IMR-90 (cell line): ENCODE results near the gene MASP2. TPM values are rescaled to one million over a fixed set of nuclear protein-coding genes. Genes with fewer than 3 reads are reported as not detected.

Experiments
- ATAC-seq: fragments of 200-7000 bp; cut with Tn5 transposase; 2 replicates; pipeline ENCODE4 v1.9.1; 2020; ENCODE audit warnings: low read depth, mild to moderate bottlenecking, moderate library complexity
- BruUV-seq: library from RNA; stranded (reverse); fragments of 400-500 nt; replicated peaks from 2 replicates; lab custom pipeline; 2021; lab: Mats Ljungman, UMichigan
- CTCF ChIA-PET: fragments of 300-600 bp; formaldehyde crosslinking; extraction: SDS; loops from one replicate; lab custom pipeline; 2021; ENCODE audit warnings: antibody characterized with exemption; lab: Yijun Ruan, JAX
- POLR2A ChIA-PET: fragments of 300-600 bp; sonication (Branson Sonifier 250); formaldehyde crosslinking; loops from one replicate; lab custom pipeline; 2022; ENCODE audit warnings: antibody characterized with exemption; ENCODE audit not compliant: unreplicated experiment; lab: Charles Lee
- DNase-seq: peaks from one replicate; pipeline ENCODE4 v3.0.0; 2013
- H2AFZ ChIP-seq: replicated peaks from 2 replicates; pipeline ENCODE3; 2013; ENCODE audit warnings: low read length, mild to moderate bottlenecking; ENCODE audit not compliant: poor library complexity
- H2AK5ac ChIP-seq: 2 replicates; pipeline ENCODE4 v1.6.1; 2013; ENCODE audit warnings: low read depth, low read length, inconsistent platforms
- H2AK9ac ChIP-seq: replicated peaks from 2 replicates; pipeline ENCODE3; 2013; ENCODE audit warnings: mild to moderate bottlenecking, low read depth, low read length, moderate library complexity; ENCODE audit not compliant: poor library complexity
- H2BK120ac ChIP-seq: 2 replicates; pipeline ENCODE4 v1.6.1; 2013; ENCODE audit warnings: low read depth, low read length, inconsistent platforms
- H2BK15ac ChIP-seq: 3 replicates; pipeline ENCODE4 v1.6.1; 2013; ENCODE audit warnings: low read depth, low read length, inconsistent platforms
- H2BK20ac ChIP-seq: 2 replicates; pipeline ENCODE4 v1.6.1; 2013; ENCODE audit warnings: low read depth, mild to moderate bottlenecking, inconsistent platforms, low read length, moderate library complexity
- H2BK5ac ChIP-seq: 2 replicates; pipeline ENCODE4 v1.6.1; 2013; ENCODE audit warnings: mild to moderate bottlenecking, low read depth, low read length, inconsistent platforms; ENCODE audit not compliant: poor library complexity, severe bottlenecking
- H3K14ac ChIP-seq: replicated peaks from 2 replicates; pipeline ENCODE4 v1.6.1; 2013; ENCODE audit warnings: low read depth, low read length, inconsistent platforms
- H3K18ac ChIP-seq: 2 replicates; pipeline ENCODE4 v1.6.1; 2013; ENCODE audit warnings: low read depth, low read length, control low read depth
- H3K23ac ChIP-seq: 2 replicates; pipeline ENCODE4 v1.6.1; 2013; ENCODE audit warnings: low read depth, low read length, inconsistent platforms
- H3K27ac ChIP-seq: 2 replicates; pipeline ENCODE4 v1.5.1; 2013; ENCODE audit warnings: mild to moderate bottlenecking, control low read depth, low read length; ENCODE audit not compliant: insufficient read depth
- H3K27me3 ChIP-seq: 2 replicates; pipeline ENCODE4 v1.6.1; 2013; ENCODE audit warnings: low read length; ENCODE audit not compliant: control insufficient read depth, insufficient read depth
- H3K36me3 ChIP-seq: 2 replicates; pipeline ENCODE4 v1.6.1; 2013; ENCODE audit warnings: low read length, mixed read lengths; ENCODE audit not compliant: control insufficient read depth, insufficient read depth
- H3K4ac ChIP-seq: 2 replicates; pipeline ENCODE4 v1.6.1; 2013; ENCODE audit warnings: low read depth, low read length, inconsistent platforms
- H3K4me1 ChIP-seq: 2 replicates; pipeline ENCODE4 v1.6.1; 2013; ENCODE audit warnings: low read length, mixed read lengths; ENCODE audit not compliant: control insufficient read depth, insufficient read depth
- H3K4me2 ChIP-seq: 2 replicates; pipeline ENCODE4 v1.6.1; 2013; ENCODE audit warnings: low read depth, mild to moderate bottlenecking, control low read depth, low read length, moderate library complexity
- H3K4me3 ChIP-seq: 2 replicates; pipeline ENCODE4 v1.5.1; 2013; ENCODE audit warnings: low read depth, mild to moderate bottlenecking, control low read depth, low read length, moderate library complexity; ENCODE audit not compliant: insufficient read depth
- H3K56ac ChIP-seq: 2 replicates; pipeline ENCODE4 v1.6.1; 2013; ENCODE audit warnings: low read length, inconsistent platforms; ENCODE audit not compliant: insufficient read depth; ENCODE audit errors: extremely low read depth
- H3K79me1 ChIP-seq, 2 experiments: 2 replicates each; pipeline ENCODE4 v1.6.1; 2013; ENCODE audit warnings: low read length in 2 of 2, inconsistent platforms in 1 of 2, low read depth in 1 of 2
- H3K9ac ChIP-seq: 2 replicates; pipeline ENCODE4 v1.6.1; 2013; ENCODE audit warnings: low read depth, low read length, control low read depth
- H3K9me1 ChIP-seq: 2 replicates; pipeline ENCODE4 v1.6.1; 2013; ENCODE audit warnings: low read length, inconsistent platforms; ENCODE audit not compliant: insufficient read depth
- H3K9me3 ChIP-seq: 2 replicates; pipeline ENCODE4 v1.6.1; 2013; ENCODE audit warnings: low read length; ENCODE audit not compliant: control insufficient read depth, insufficient read depth
- H4K20me1 ChIP-seq: 2 replicates; pipeline ENCODE4 v1.6.1; 2013; ENCODE audit warnings: low read length, inconsistent platforms; ENCODE audit not compliant: insufficient read depth
- H4K5ac ChIP-seq: 2 replicates; pipeline ENCODE4 v1.6.1; 2013; ENCODE audit warnings: mild to moderate bottlenecking, low read depth, low read length, control low read depth
- H4K8ac ChIP-seq, 2 experiments: 2 replicates each; pipeline ENCODE4 v1.6.1; 2013; ENCODE audit warnings: low read depth in 2 of 2, low read length in 2 of 2, control low read depth in 1 of 2, inconsistent platforms in 1 of 2
- H4K91ac ChIP-seq: 2 replicates; pipeline ENCODE4 v1.6.1; 2013; ENCODE audit warnings: low read depth, low read length, inconsistent platforms; ENCODE audit not compliant: insufficient read depth
- BHLHE40 ChIP-seq: fragments of 150-350 bp; IDR thresholded peaks from 2 replicates; pipeline ENCODE4 v1.6.1; 2016; ENCODE audit warnings: mild to moderate bottlenecking, low read depth, low read length
- CEBPB ChIP-seq: IDR thresholded peaks from 2 replicates; pipeline ENCODE4 v1.6.1; 2012; ENCODE audit warnings: low read depth, low read length, improper control_type of control experiment
- CHD1 ChIP-seq: IDR thresholded peaks from 2 replicates; pipeline ENCODE4 v1.6.1; 2012; ENCODE audit warnings: low read depth, low read length, improper control_type of control experiment
- ELK1 ChIP-seq: fragments of 150-350 bp; IDR thresholded peaks from 2 replicates; pipeline ENCODE4 v1.6.1; 2016; ENCODE audit warnings: low read depth, mild to moderate bottlenecking, low read length, moderate library complexity, borderline replicate concordance
- FOS ChIP-seq: fragments of 150-350 bp; IDR thresholded peaks from 2 replicates; pipeline ENCODE4 v1.6.1; 2016; ENCODE audit warnings: low read depth, low read length
- MAFK ChIP-seq: IDR thresholded peaks from 2 replicates; pipeline ENCODE4 v1.6.1; 2012; ENCODE audit warnings: low read depth, low read length, improper control_type of control experiment
- MAZ ChIP-seq: IDR thresholded peaks from 2 replicates; pipeline ENCODE4 v1.6.1; 2012; ENCODE audit warnings: low read depth, mild to moderate bottlenecking, low read length, improper control_type of control experiment, moderate library complexity, borderline replicate concordance
- MXI1 ChIP-seq: IDR thresholded peaks from 2 replicates; pipeline ENCODE4 v1.6.1; 2012; ENCODE audit warnings: low read depth, mild to moderate bottlenecking, low read length, moderate library complexity, borderline replicate concordance
- NFE2L2 ChIP-seq: fragments of 150-350 bp; IDR thresholded peaks from 2 replicates; pipeline ENCODE4 v1.6.1; 2016; ENCODE audit warnings: low read depth, mild to moderate bottlenecking, low read length
- POLR2A ChIP-seq: IDR thresholded peaks from 2 replicates; pipeline ENCODE4 v1.6.1; 2012; ENCODE audit warnings: mild to moderate bottlenecking, low read depth, low read length
- RAD21 ChIP-seq: IDR thresholded peaks from 2 replicates; pipeline ENCODE4 v1.6.1; 2012; ENCODE audit warnings: low read length, improper control_type of control experiment
- RCOR1 ChIP-seq: IDR thresholded peaks from 2 replicates; pipeline ENCODE4 v1.6.1; 2012; ENCODE audit warnings: mild to moderate bottlenecking, low read length, improper control_type of control experiment; ENCODE audit not compliant: insufficient replicate concordance
- RFX5 ChIP-seq: IDR thresholded peaks from 2 replicates; pipeline ENCODE4 v1.8.0; 2012; ENCODE audit warnings: low read depth, mild to moderate bottlenecking, low read length, moderate library complexity
- SMC3 ChIP-seq: fragments of 150-350 bp; IDR thresholded peaks from 2 replicates; pipeline ENCODE4 v1.6.1; 2016; ENCODE audit warnings: low read depth, mild to moderate bottlenecking, antibody characterized with exemption, low read length, moderate library complexity
- USF2 ChIP-seq: fragments of 150-350 bp; IDR thresholded peaks from 2 replicates; pipeline ENCODE4 v1.6.1; 2017; ENCODE audit warnings: mild to moderate bottlenecking, antibody characterized with exemption, low read length, low read depth
- WGBS, 2 experiments: methylation state at CpG; one replicate each; pipeline versions ENCODE4 v1.1.5 to v1.1.7; 2013; ENCODE audit warnings: missing lambda C conversion rate in 2 of 2; ENCODE audit not compliant: insufficient read length in 1 of 2; ENCODE audit errors: extremely low coverage in 2 of 2; 5-methylcytosine and 5-hydroxymethylcytosine counted together
- dilution Hi-C: fragments of 300-500 bp; cut with HindIII; formaldehyde crosslinking; loops from one replicate; pipeline ENCODE4 v1.14.3; 2018; ENCODE audit warnings: low sequenced_read_pairs; ENCODE audit not compliant: unreplicated experiment
- in situ Hi-C: fragments of 300-500 bp; cut with MboI; formaldehyde crosslinking; loops from 3 replicates; pipeline ENCODE4 v1.14.3; 2019; ENCODE audit warnings: low sequenced_read_pairs, inconsistent platforms, mixed read lengths
- intact Hi-C: fragments of 100-400 bp; cut with micrococcal nuclease; formaldehyde crosslinking; loops from 2 replicates; pipeline ENCODE4 v1.10.0; 2022
- polyA plus RNA-seq, 3 experiments: library from polyadenylated mRNA; depleted of rRNA; stranded (reverse); fragments of >200 nt; gene quantifications; 2 replicates each; pipeline ENCODE4 v1.2.3, GENCODE V29; 2012; ENCODE audit warnings: low replicate concordance in 1 of 3
- total RNA-seq: library from RNA; depleted of rRNA; stranded (reverse); fragments of >200 nt; gene quantifications from 2 replicates; pipeline ENCODE4 v1.2.3, GENCODE V29; 2012

Gene MASP2
- total and polyA plus RNA-seq, 2 of the 4 experiments (the other 2 are of a cell fraction): 0.03 TPM; not detected in 1

- TF ChIP-seq RFX5 (no peak), BHLHE40 (no peak), NFE2L2 (no peak), CHD1 (no peak), FOS (no peak)
Measured at GRCh38 chr1:11044849-11045427, 2.1 kb downstream of the MASP2 start (continued).

GRCh38 chr1:11044086-11044848 is 2.8 kb downstream of the MASP2 start:
- Histone ChIP-seq H2AK9ac (no peak overlapping the region), H3K36me3 (no peaks in the 10 kb centered on the region), H4K91ac (no peak overlapping the region), H2AFZ (no peak overlapping the region), H3K18ac (no peak overlapping the region), H3K27ac (no peak overlapping the region), H3K9me1 (no peaks in the 10 kb centered on the region), H3K23ac (no peak overlapping the region), H3K9me3 (no peaks in the 10 kb centered on the region), H2BK15ac (no peak overlapping the region), H2BK5ac (no peak overlapping the region), H3K27me3 (no peaks in the 10 kb centered on the region; the same call in 1 of the 2 replicates), H3K79me1 (no peaks in the 10 kb centered on the region), H3K56ac (no peak overlapping the region), H2AK5ac (no peak overlapping the region), H3K4me1 (no peaks in the 10 kb centered on the region), H3K4me3 (no peak overlapping the region), H3K4me2 (no peak overlapping the region), H4K5ac (no peak overlapping the region), H3K4ac (no peak overlapping the region), H2BK120ac (no peak overlapping the region), H3K9ac (no peak overlapping the region), H3K14ac (no peak overlapping the region), H2BK20ac (no peak overlapping the region), H4K20me1 (no peaks in the 10 kb centered on the region), H4K8ac (no peak overlapping the region)
- ChIA-PET CTCF (no interaction called here), POLR2A (no interaction called here)
- WGBS, 2 experiments: 20% methylated on average over 1 of the region's 16 CpGs; no CpG with 5 or more reads in 1 of the 2 experiments
- no peak for ATAC-seq
- no TSS peak for BruUV-seq
- dilution Hi-C loops: no loop called here
- in situ Hi-C loops: no loop called here
- intact Hi-C loops: no loop called here
- DNase-seq: no peak
- TF ChIP-seq RAD21: no peak
- TF ChIP-seq USF2: no peak
- TF ChIP-seq BHLHE40: no peak
- TF ChIP-seq ELK1: no peak
- no peak for TF ChIP-seq MAZ
- no peak for TF ChIP-seq POLR2A
- TF ChIP-seq MXI1: no peak
- no peak for TF ChIP-seq FOS
- TF ChIP-seq CHD1: no peak
- TF ChIP-seq RFX5: no peak
- no peak for TF ChIP-seq SMC3
- TF ChIP-seq CEBPB: no peak
- TF ChIP-seq NFE2L2: no peak
- TF ChIP-seq MAFK: no peak
- TF ChIP-seq RCOR1: no peak
